GM18499 (cell line): Measurements from ENCODE around the gene LYPD6B.

Source experiments
- ATAC-seq: cut with Tn5 transposase; IDR thresholded peaks from one replicate; pipeline ENCODE4 v1.9.1; 2021; ENCODE audit warnings: moderate number of reproducible peaks; ENCODE audit not compliant: insufficient read depth, unreplicated experiment

The LYPD6B gene

GRCh38 chr2:149100739-149101699 is 62.5 kb downstream of the LYPD6B start:
- no peak for ATAC-seq

DNA sequence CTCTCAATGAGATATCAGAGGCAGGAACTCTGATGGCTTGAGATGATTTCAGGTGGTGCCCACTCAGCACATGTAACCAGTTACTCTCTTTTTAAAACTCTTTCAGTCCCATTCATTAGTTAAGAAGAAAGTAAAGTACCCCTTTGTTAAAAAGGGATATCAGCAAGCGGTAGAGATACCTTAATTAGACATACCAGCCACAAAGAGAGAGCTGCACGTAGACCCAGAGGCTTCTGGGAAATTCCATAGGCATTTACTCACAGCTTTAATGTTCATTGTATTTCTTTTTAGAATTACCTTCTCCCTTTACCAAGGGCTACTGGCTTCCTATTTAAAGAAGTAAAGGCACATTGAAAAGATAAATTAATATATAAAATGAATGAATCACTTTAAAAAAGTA is 63.3 kb downstream of the LYPD6B start:
- ATAC-seq, result no peak

DNA sequence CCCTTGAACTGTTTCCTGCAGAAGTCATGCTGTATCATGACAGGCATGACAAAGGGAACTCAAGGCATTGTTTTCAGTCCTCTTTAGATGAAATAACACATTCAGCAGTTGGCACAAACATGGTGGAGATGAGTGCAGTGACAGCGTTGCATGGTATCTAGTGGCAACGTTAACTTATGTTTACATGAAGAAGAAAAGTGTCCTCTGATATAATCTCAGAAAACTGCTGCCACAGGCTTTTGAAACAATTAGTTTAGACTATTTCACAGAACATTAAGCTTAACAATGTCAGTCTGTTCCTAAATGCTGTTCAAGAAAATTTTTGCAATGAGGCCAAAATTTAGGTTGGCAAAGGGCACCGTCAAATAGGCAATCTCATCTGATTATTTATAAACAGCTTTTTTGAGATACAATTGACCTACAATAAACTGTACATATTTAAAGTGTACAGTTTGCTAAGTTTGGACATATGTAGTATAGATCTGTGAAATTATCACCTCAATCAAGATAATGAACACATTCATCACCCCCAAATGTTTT is 64.7 kb downstream of the LYPD6B start:
- no peak for ATAC-seq

- no peak for ATAC-seq
These were observed 65.7 kb downstream of the LYPD6B start for GRCh38 chr2:149104221-149104620.

GRCh38 chr2:149112068-149112467 is 73.6 kb downstream of the LYPD6B start:
- ATAC-seq, result no peak

- no peak for ATAC-seq
These were observed 74.2 kb downstream of the LYPD6B start for GRCh38 chr2:149112713-149113112.

DNA sequence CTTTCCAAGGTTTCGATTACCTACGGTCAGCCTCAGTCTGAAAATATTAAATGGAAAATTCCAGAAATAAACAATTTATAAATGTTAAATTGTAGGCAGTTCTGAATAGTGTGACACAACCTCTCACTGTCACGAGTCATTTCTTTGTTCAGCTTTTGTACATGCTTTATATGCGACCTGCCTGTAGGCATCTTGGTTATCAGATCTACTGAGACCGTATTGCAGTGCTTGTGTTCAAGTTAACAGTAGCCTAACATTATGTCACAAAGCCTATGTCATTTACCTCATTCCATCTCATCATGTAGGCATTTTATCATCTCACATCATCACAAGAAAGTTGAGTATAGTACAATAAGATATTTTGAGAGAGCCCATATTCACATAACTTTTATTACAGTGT is 77.3 kb downstream of the LYPD6B start:
- ATAC-seq, result no peak

DNA sequence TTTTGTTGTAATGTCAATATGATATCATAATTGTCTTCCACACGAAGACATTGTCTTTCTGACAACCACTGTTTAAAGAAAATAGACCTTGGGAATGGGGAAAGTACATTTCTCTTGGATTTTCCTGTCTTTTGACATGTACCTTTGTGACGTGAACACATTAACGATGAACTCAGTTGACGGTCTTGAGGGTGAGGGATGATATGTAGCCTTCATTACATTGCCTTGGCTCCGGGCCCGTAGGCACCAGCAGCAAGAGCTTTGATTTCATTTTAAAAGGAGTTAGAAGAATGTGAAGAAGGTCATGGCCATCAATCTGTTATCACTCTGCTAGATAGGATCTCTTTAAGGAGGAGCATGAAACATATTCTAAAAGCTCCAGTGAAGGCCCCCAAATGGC is 80.9 kb downstream of the LYPD6B start:
- ATAC-seq, result no peak

- no peak for ATAC-seq
These were observed 84.0 kb downstream of the LYPD6B start for GRCh38 chr2:149122516-149122915.

- no peak for ATAC-seq
These were observed 86.7 kb downstream of the LYPD6B start for GRCh38 chr2:149125031-149125725.

GRCh38 chr2:149129433-149129832 is 90.9 kb downstream of the LYPD6B start:
- no peak for ATAC-seq

- no peak for ATAC-seq
These were observed 93.8 kb downstream of the LYPD6B start for GRCh38 chr2:149132339-149132738.

DNA sequence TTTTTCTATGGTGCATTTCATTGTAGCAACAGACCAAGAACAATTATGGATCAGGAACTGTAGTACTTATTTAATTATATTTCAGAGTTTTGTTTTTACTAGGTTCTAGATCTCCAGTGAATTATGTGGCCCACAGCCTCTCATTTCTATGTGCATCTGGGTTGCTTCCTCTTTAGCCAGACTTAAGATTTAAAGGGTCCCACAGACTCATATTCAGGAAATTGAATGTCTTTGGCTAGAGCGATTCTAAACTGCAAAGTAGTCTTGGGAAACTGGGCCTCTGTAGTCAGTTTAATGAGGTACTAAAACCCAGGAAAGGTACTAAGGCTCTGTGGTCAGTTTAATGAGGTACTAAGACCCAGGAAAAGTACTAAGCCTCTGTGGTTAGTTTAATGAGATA is 94.4 kb downstream of the LYPD6B start:
- ATAC-seq, result no peak

- no peak for ATAC-seq
These were observed 95.9 kb downstream of the LYPD6B start for GRCh38 chr2:149134335-149134923.

- no peak for ATAC-seq
These were observed 97.6 kb downstream of the LYPD6B start for GRCh38 chr2:149136111-149136510.

DNA sequence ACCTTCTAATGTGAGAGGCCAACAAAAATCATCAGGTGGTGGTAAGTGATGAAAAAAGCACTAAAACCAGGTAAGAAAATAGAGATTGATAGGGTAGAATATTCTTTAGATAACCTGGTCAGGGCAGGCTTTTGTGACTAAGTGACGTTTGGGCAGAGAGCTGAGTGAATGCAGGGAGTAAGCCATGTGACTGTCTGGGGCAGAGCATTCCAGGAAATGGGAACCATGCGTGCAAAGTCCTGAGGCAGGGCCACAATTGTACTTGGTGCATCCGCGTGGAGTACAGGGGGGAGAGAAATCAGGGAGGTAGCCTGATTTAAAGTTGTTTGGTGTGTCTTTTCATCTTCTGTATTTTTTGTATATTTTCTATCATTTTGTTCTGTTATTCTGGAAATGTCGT is 102.5 kb downstream of the LYPD6B start:
- ATAC-seq, result no peak

DNA sequence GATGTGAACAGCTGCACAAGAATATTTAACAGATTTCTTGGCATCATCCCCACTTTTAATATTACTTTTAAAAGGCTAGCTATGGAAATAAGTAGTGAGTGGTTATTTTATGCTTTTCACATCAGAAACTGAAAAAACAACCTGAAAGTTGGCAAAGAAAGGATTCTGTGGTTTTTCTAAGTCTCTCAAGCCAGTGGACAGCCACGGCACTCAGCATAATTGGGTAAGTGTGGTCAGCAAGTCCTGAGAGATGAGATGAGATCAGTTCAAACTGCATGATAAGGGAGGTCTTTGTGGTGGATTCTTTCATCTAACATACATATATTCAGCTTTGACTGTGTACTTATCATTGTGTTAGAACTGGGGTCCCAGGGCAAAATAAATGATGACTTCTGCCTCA is 105.2 kb downstream of the LYPD6B start:
- no peak for ATAC-seq

- no peak for ATAC-seq
These were observed 107.1 kb downstream of the LYPD6B start for GRCh38 chr2:149145314-149146295.

DNA sequence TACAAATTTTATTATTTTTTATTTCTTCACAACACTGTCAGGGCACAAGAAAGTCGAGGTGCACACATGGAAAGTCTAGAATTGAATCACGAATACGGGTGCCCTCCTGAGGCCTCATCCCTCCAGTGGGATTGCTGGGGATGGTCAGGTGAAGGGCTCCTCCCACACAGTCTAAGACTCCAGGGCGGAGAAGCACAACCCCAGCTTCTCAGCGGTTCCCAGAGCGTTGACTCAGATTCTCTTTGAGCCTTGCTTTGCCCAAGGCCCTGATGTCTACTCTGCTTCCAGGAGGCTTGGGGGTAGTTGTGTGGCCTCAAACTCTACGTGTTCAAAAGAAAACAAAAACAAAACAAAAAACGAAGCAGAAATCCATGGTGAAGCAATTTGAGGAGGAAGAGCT is 108.4 kb downstream of the LYPD6B start:
- ATAC-seq, result no peak
